ENCODE data around the gene IGF2. TPM values are rescaled to one million over a fixed set of nuclear protein-coding genes. Genes with fewer than 3 reads are reported as not detected.
A peak's percentile ranks its signal among the peaks of the same experiment; 100 is the strongest.

IGF2 gene
- total and polyA plus RNA-seq, 2 of the 8 experiments (the other 6 are each of a cell fraction or from before 2014, with no cell fraction given) = 0.74 to 1.5 TPM

GRCh38 chr11:2135018-2135569, 4.1 kb downstream of the IGF2 start:
- H2AK5ac ChIP-seq (ENCODE audit: low read depth, low read length) = no peak overlapping the region
- peaks cover 30 to 67% (median 53%) of the 10 kb centered on the region in 4 experiments for H3K27me3 ChIP-seq (replicated peaks in 1 of 4; ENCODE audit: control insufficient read depth in 3 of 4, extremely low read depth in 1 of 4, insufficient read depth in 3 of 4, low read length in 3 of 4)
- H2BK12ac ChIP-seq (ENCODE audit: low read depth, low read length) = no peak overlapping the region
- no peak overlapping the region for H3K4ac ChIP-seq (replicated peaks; ENCODE audit: insufficient read length, low read depth, low read length)
- H3K36me3 ChIP-seq (ENCODE audit: control insufficient read depth in 2 of 4, insufficient read depth in 4 of 4, low read length in 3 of 4) = no peaks in the 10 kb centered on the region; a peak in 1 of 8 replicates
- no peak overlapping the region for H2BK5ac ChIP-seq (ENCODE audit: low read depth, low read length)
- H3K14ac ChIP-seq (ENCODE audit: insufficient read length) = no peak overlapping the region
- no peak overlapping the region for H2BK15ac ChIP-seq (ENCODE audit: low read length)
- peaks cover 15% of the 10 kb centered on the region; the same call in 1 of the 2 replicates for H3K23me2 ChIP-seq (ENCODE audit: low read depth, low read length)
- no peaks in the 10 kb centered on the region; a peak in 1 of 4 replicates for H3K9me3 ChIP-seq (ENCODE audit: insufficient read depth in 2 of 2, low read depth in 1 of 2, low read length in 1 of 2)
- no peak overlapping the region for H4K91ac ChIP-seq (replicated peaks; ENCODE audit: insufficient read length, low read length)
- H3K9ac ChIP-seq (replicated peaks in 1 of 4; ENCODE audit: extremely low read depth in 1 of 4, low read depth in 3 of 4, low read length in 3 of 4) = no peak overlapping the region
- H3K18ac ChIP-seq (ENCODE audit: extremely low read depth, low read length) = no peak overlapping the region
- no peak overlapping the region for H3K4me3 ChIP-seq (ENCODE audit: extremely low read depth in 1 of 4, insufficient read depth in 2 of 4, low read depth in 3 of 4, low read length in 4 of 4)
- FAIRE-seq = no peak
- no peak overlapping the region for H2BK20ac ChIP-seq (ENCODE audit: low read length)
- no peak overlapping the region for H2AFZ ChIP-seq (ENCODE audit: low read length)
- H4K8ac ChIP-seq (ENCODE audit: extremely low read depth, insufficient read depth, low read length) = no peak overlapping the region
- CTCF ChIA-PET (ENCODE audit: partially characterized antibody) = interaction anchor here (5.2 to 12.3 kb wide), 2 partner anchors 16 to 97 kb away, joined by 38 to 170 read pairs; no protein-coding TSS in a partner anchor
- H4K5ac ChIP-seq (ENCODE audit: insufficient read length, low read depth, low read length) = no peak overlapping the region
- no peaks in the 10 kb centered on the region for H3K79me1 ChIP-seq (ENCODE audit: low read depth, low read length)
- H3K4me1 ChIP-seq (replicated peaks in 1 of 4; ENCODE audit: control insufficient read depth in 3 of 4, insufficient read depth in 4 of 4, low read length in 3 of 4) = peaks cover 0 to 11% (median 3%) of the 10 kb centered on the region in 4 experiments; a peak in 6 of 7 replicates
- H4K20me1 ChIP-seq (replicated peaks in 1 of 2; ENCODE audit: control insufficient read depth in 1 of 2, insufficient read depth in 2 of 2, low read length in 2 of 2) = peaks cover 1 to 9% of the 10 kb centered on the region in 2 experiments
- 89% methylated on average over 26 of the region's 26 CpGs; no CpG with 5 or more reads in 1 of the 2 experiments for WGBS, 2 experiments (ENCODE audit: extremely low coverage in 1 of 2, insufficient coverage in 1 of 2, insufficient read length in 1 of 2, insufficient replicate concordance in 2 of 2, low coverage in 1 of 2, low lambda C conversion rate in 2 of 2, missing lambda C conversion rate in 1 of 2)
- H2BK120ac ChIP-seq (replicated peaks; ENCODE audit: low read depth, low read length) = no peak overlapping the region
- no peak overlapping the region for H3K23ac ChIP-seq (ENCODE audit: insufficient read length)
- DNase-seq (ENCODE audit: low read depth in 1 of 2, low spot score in 2 of 2) = no peak
- H3K27ac ChIP-seq (ENCODE audit: low read depth, low read length) = no peak overlapping the region
- H3K4me2 ChIP-seq (ENCODE audit: insufficient read depth in 1 of 2, low read depth in 2 of 2, low read length in 2 of 2) = no peak overlapping the region
- POLR2A ChIA-PET (ENCODE audit: partially characterized antibody) = no interaction called here
- no peak overlapping the region for H3K56ac ChIP-seq (replicated peaks; ENCODE audit: insufficient read length, low read depth, low read length)
- no peaks in the 10 kb centered on the region for H3K79me2 ChIP-seq (ENCODE audit: control insufficient read depth in 1 of 2, insufficient read depth in 2 of 2, low read length in 2 of 2)
- no peak for TF ChIP-seq HDAC2 (IDR thresholded peaks at IDR 0.05; ENCODE audit: borderline replicate concordance in 1 of 2, low read depth in 2 of 2, low read length in 2 of 2)
- no peak for TF ChIP-seq EGR1 (IDR thresholded peaks at IDR 0.05; ENCODE audit: borderline replicate concordance, low read depth, low read length)
- no peak for TF ChIP-seq SP2 (IDR thresholded peaks at IDR 0.05; ENCODE audit: low read length)
- TF ChIP-seq E2F6 (IDR thresholded peaks at IDR 0.05) = peak; percentile 62

All from H1 (cell line).